ENCODE data around the gene SAMHD1. TPM values are rescaled to one million over a fixed set of nuclear protein-coding genes. Genes with fewer than 3 reads are reported as not detected.

SAMHD1 gene
- total and polyA plus RNA-seq, 4 donors = 14.7 to 51.2 (median 27.7) TPM

DNA sequence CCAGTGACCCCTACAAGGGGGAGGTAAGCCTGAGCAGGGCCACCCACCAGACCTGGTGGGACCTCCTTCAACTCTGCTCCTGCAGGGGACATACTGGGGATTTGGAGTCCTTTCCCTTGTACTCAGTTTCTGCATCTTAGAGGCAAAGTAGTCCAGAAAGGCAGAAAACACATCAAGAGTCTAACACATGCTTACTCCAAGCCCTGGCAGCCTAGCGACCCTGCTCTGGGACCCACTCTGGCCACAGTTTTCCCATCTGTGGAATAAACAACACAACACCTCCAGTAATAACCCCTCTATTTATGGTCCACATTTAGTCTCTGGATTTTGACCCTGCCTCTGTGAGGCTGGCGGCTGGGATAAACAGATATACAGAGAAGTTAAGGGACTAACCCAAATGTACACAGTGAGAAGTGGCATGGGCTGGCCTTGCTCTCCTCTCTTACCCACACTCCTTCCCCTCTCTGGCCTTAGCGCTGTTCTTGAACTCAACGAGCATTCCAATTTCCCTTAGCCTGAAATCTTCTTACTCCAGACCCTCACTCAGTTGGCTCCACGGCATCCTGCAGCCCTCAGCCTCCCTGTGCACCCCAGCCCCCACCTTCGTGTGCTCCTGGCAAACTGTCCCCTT, 91.7 kb downstream of the SAMHD1 start:
- WGBS = 78% methylated on average over 6 of the region's 6 CpGs
- H3K36me3 ChIP-seq (ENCODE audit: control insufficient read depth in 4 of 4, insufficient read depth in 3 of 4, low read depth in 1 of 4, low read length in 3 of 4) = no peaks in the 10 kb centered on the region
- no peak overlapping the region for H3K9ac ChIP-seq (ENCODE audit: low read depth in 1 of 2, low read length in 2 of 2)
- no peak for DNase-seq (ENCODE audit: low spot score)
- H3K27me3 ChIP-seq (ENCODE audit: control insufficient read depth in 4 of 4, insufficient read depth in 4 of 4, low read length in 3 of 4) = no peaks in the 10 kb centered on the region
- no peaks in the 10 kb centered on the region for H3K9me3 ChIP-seq (ENCODE audit: control insufficient read depth in 4 of 4, low read length in 3 of 4)
- H3K27ac ChIP-seq (ENCODE audit: low read depth in 1 of 2, low read length in 2 of 2) = no peak overlapping the region
- TF ChIP-seq, protein P1, sequence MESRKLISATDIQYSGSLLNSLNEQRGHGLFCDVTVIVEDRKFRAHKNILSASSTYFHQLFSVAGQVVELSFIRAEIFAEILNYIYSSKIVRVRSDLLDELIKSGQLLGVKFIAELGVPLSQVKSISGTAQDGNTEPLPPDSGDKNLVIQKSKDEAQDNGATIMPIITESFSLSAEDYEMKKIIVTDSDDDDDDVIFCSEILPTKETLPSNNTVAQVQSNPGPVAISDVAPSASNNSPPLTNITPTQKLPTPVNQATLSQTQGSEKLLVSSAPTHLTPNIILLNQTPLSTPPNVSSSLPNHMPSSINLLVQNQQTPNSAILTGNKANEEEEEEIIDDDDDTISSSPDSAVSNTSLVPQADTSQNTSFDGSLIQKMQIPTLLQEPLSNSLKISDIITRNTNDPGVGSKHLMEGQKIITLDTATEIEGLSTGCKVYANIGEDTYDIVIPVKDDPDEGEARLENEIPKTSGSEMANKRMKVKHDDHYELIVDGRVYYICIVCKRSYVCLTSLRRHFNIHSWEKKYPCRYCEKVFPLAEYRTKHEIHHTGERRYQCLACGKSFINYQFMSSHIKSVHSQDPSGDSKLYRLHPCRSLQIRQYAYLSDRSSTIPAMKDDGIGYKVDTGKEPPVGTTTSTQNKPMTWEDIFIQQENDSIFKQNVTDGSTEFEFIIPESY (IDR thresholded peaks at IDR 0.05) = no peak
- TF ChIP-seq TAF1 (conservative IDR thresholded peaks at IDR 0.05) (no peak), EGR1 (IDR thresholded peaks at IDR 0.05; ENCODE audit: low read depth in 2 of 2) (no peak)
- TF ChIP-seq, protein P2, sequence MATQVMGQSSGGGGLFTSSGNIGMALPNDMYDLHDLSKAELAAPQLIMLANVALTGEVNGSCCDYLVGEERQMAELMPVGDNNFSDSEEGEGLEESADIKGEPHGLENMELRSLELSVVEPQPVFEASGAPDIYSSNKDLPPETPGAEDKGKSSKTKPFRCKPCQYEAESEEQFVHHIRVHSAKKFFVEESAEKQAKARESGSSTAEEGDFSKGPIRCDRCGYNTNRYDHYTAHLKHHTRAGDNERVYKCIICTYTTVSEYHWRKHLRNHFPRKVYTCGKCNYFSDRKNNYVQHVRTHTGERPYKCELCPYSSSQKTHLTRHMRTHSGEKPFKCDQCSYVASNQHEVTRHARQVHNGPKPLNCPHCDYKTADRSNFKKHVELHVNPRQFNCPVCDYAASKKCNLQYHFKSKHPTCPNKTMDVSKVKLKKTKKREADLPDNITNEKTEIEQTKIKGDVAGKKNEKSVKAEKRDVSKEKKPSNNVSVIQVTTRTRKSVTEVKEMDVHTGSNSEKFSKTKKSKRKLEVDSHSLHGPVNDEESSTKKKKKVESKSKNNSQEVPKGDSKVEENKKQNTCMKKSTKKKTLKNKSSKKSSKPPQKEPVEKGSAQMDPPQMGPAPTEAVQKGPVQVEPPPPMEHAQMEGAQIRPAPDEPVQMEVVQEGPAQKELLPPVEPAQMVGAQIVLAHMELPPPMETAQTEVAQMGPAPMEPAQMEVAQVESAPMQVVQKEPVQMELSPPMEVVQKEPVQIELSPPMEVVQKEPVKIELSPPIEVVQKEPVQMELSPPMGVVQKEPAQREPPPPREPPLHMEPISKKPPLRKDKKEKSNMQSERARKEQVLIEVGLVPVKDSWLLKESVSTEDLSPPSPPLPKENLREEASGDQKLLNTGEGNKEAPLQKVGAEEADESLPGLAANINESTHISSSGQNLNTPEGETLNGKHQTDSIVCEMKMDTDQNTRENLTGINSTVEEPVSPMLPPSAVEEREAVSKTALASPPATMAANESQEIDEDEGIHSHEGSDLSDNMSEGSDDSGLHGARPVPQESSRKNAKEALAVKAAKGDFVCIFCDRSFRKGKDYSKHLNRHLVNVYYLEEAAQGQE (IDR thresholded peaks at IDR 0.05) = no peak
- no peak overlapping the region for H3K4me3 ChIP-seq (ENCODE audit: low read depth in 1 of 3, low read length in 3 of 3)
- H3K4me1 ChIP-seq (ENCODE audit: control insufficient read depth in 4 of 4, insufficient read depth in 4 of 4, low read length in 3 of 4) = peaks cover 3 to 20% (median 5%) of the 10 kb centered on the region in 4 donors

GRCh38 chr20:36859282-36859555, 92.3 kb downstream of the SAMHD1 start:
- no peaks in the 10 kb centered on the region for H3K9me3 ChIP-seq (ENCODE audit: control insufficient read depth in 4 of 4, low read length in 3 of 4)
- no peak overlapping the region for H3K9ac ChIP-seq (ENCODE audit: low read depth in 1 of 2, low read length in 2 of 2)
- H3K4me3 ChIP-seq (ENCODE audit: low read depth in 1 of 3, low read length in 3 of 3) = no peak overlapping the region
- 90% methylated on average over 4 of the region's 4 CpGs for WGBS
- H3K4me1 ChIP-seq (ENCODE audit: control insufficient read depth in 4 of 4, insufficient read depth in 4 of 4, low read length in 3 of 4) = peaks cover 3 to 20% (median 5%) of the 10 kb centered on the region in 4 donors
- no peak for DNase-seq (ENCODE audit: low spot score)
- H3K27me3 ChIP-seq (ENCODE audit: control insufficient read depth in 4 of 4, insufficient read depth in 4 of 4, low read length in 3 of 4) = no peaks in the 10 kb centered on the region
- H3K27ac ChIP-seq (ENCODE audit: low read depth in 1 of 2, low read length in 2 of 2) = no peak overlapping the region
- H3K36me3 ChIP-seq (ENCODE audit: control insufficient read depth in 4 of 4, insufficient read depth in 3 of 4, low read depth in 1 of 4, low read length in 3 of 4) = no peaks in the 10 kb centered on the region
- TF ChIP-seq, protein P3, sequence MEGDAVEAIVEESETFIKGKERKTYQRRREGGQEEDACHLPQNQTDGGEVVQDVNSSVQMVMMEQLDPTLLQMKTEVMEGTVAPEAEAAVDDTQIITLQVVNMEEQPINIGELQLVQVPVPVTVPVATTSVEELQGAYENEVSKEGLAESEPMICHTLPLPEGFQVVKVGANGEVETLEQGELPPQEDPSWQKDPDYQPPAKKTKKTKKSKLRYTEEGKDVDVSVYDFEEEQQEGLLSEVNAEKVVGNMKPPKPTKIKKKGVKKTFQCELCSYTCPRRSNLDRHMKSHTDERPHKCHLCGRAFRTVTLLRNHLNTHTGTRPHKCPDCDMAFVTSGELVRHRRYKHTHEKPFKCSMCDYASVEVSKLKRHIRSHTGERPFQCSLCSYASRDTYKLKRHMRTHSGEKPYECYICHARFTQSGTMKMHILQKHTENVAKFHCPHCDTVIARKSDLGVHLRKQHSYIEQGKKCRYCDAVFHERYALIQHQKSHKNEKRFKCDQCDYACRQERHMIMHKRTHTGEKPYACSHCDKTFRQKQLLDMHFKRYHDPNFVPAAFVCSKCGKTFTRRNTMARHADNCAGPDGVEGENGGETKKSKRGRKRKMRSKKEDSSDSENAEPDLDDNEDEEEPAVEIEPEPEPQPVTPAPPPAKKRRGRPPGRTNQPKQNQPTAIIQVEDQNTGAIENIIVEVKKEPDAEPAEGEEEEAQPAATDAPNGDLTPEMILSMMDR (IDR thresholded peaks at IDR 0.05; ENCODE audit: low read depth, low read length, missing input control) = no peak
- TF ChIP-seq RXRA (IDR thresholded peaks at IDR 0.05) (no peak), FOXA1 (IDR thresholded peaks at IDR 0.05) (no peak), TAF1 (conservative IDR thresholded peaks at IDR 0.05) (no peak), FOXA2 (IDR thresholded peaks at IDR 0.05) (no peak), ATF3 (IDR thresholded peaks at IDR 0.05) (no peak), GABPA (IDR thresholded peaks at IDR 0.05 in 1 of 2, conservative IDR thresholded peaks at IDR 0.05 in 1 of 2) (no peak)
- TF ChIP-seq, protein P2 (IDR thresholded peaks at IDR 0.05) = no peak
